NCI-H2107 treated with DMSO at 0.1 percent for 48 hours (cell line): ENCODE results near the gene CLEC20A.

Experiments
- DNase-seq: peaks from one replicate; lab custom pipeline; 2025; ENCODE audit not compliant: unreplicated experiment; lab: John Stamatoyannopoulos, UW

CLEC20A gene

GRCh38 chr1:178477841-178478240 lies 18.9 kb downstream of the CLEC20A start:
- DNase-seq = no peak

DNA sequence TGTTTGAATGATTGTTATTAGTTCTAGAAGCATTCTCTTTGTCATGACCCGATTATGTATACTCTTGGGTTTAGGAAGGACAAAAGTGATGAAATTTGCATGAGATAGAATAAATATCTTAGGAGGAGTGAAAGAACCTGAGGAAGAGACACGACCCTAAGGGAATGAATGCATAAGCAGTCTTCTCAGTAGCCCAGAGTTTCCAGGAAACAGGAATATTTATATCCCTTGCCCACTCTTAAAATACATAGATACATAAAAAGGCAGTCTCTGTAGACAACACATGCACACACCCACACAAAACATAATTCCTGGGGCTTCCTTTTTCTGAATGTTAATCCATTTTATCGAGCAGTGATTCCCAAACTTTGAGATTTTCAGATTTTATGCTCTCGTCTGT lies 19.4 kb downstream of the CLEC20A start:
- DNase-seq = no peak

- no peak for DNase-seq
Measured at GRCh38 chr1:178472531-178472930, 24.2 kb downstream of the CLEC20A start.

- DNase-seq = no peak
Measured at GRCh38 chr1:178470411-178470960, 26.3 kb downstream of the CLEC20A start.

GRCh38 chr1:178467837-178468236 lies 28.9 kb downstream of the CLEC20A start:
- DNase-seq = no peak

DNA sequence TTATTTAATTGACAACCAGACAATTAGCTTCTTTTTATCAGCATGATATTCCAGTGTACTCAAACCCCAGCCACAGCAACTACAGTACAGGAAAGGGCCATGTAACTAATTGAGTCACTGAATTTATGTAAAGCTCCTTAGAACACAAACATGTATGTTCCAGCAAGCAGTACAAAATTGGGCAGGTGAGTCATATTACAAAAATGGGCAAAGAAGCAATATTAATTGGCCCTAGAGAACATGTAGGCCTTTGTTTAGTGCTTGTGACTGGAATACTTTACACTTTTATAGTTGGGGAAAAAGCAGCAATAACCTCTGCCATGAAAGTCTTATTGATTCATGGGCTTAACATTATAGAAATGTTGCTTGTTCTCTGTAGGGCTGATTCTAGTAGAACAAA lies 31.8 kb downstream of the CLEC20A start:
- no peak for DNase-seq

- no peak for DNase-seq
Measured at GRCh38 chr1:178464566-178464965, 32.2 kb downstream of the CLEC20A start.

GRCh38 chr1:178464141-178464540 lies 32.6 kb downstream of the CLEC20A start:
- no peak for DNase-seq

- no peak for DNase-seq
Measured at GRCh38 chr1:178461701-178462100, 35.1 kb downstream of the CLEC20A start.

GRCh38 chr1:178461104-178461503 lies 35.7 kb downstream of the CLEC20A start:
- DNase-seq = no peak

DNA sequence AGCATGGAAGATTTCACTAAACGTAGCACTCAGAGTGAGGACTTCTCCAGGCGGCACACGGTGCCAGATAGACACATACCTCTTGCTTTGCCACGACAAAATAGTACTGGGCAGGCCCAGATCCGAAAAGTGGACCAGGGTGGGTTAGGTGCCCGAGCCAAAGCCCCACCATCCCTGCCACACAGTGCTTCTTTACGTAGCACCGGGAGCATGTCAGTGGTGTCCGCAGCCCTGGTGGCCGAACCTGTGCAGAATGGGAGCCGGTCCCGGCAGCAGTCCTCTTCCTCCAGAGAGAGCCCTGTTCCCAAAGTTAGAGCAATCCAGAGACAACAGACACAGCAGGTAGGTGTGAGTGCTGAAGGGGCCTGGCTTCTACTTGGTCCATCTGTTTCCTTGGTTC lies 38.6 kb downstream of the CLEC20A start:
- DNase-seq = no peak

DNA sequence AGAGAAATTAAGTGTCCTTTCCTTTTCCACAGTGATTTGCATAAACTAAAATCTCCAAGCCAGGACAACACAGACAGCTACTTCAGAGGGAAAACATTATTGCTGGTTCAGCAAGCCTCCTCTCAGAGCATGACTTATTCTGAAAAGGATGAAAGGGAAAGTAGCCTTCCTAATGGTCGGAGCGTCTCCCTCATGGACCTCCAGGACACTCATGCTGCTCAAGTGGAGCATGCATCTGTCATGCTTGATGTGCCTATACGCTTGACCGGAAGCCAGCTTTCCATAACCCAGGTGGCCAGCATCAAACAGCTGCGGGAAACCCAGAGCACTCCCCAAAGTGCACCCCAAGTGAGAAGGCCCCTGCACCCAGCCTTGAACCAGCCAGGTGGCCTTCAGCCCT lies 39.1 kb downstream of the CLEC20A start:
- DNase-seq = no peak

- no peak for DNase-seq
Measured at GRCh38 chr1:178456472-178456871, 40.3 kb downstream of the CLEC20A start.

DNA sequence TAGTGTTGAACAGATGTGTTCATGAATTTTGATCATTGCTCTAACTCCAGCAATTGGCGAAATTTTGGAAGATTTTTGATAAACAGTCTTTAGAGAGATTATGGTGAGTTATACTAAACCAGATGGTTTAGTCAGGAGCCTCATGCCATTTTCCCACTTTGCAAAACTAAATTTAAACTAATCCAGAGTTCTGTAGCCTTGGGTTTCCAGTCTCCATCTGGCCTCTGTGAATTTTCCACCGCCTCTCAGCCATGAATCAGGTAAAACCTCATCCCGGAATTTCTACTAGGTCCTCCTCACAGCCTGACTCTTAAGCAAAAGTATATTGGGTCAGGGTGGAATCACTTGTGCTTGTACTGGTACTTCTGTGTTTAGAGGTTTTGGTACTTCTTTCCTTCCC lies 44.8 kb downstream of the CLEC20A start:
- no peak for DNase-seq

- no peak for DNase-seq
Measured at GRCh38 chr1:178451529-178451928, 45.2 kb downstream of the CLEC20A start.

GRCh38 chr1:178450871-178451270 lies 45.9 kb downstream of the CLEC20A start:
- no peak for DNase-seq

GRCh38 chr1:178442925-178443324 lies 53.8 kb downstream of the CLEC20A start:
- DNase-seq = no peak

GRCh38 chr1:178438432-178438831 lies 58.3 kb downstream of the CLEC20A start:
- no peak for DNase-seq

DNA sequence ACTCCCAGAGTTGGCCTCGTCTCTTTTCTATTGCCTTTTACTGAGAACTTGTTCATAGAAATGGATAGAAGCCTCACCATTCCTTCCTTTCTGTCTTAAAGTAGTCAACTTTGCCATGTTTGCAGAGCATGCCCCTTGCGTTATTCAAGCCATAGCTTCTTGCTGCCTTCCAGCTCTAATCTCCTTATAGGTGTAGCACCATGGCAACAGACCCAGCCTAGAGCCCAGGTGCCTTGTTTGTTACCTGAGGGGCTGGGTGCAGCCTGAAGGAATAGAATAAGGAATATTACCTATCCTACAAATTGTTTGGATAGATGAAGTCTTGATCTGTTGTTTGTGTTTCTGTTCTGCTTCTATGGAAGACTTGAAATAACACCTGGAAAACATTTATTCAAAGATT lies 59.9 kb downstream of the CLEC20A start:
- no peak for DNase-seq

DNA sequence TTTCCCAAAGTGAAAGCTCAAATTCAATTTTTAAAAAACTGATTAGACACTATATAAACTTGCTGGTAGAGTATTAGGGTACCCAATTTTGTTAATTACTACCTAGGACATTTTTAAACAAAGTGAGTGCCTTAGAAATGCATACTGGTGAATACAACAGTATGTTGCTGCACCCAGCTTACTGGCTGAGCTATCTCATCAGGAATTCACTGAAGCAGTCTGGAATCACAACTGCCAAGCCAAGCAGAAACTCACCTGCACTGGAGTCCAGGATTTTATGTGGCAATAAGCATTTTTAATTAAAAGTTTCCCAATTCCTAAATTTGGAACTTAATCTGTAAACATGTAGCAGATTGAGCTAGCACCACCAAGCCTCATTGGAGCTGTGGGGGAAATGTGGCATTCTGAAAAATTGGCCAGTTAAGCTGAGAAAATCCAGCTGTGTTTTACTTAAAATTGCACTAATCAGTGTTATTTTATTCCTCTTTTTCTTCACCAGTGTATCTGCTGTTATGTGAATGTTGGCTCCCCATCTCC lies 61.8 kb downstream of the CLEC20A start:
- DNase-seq = no peak

DNA sequence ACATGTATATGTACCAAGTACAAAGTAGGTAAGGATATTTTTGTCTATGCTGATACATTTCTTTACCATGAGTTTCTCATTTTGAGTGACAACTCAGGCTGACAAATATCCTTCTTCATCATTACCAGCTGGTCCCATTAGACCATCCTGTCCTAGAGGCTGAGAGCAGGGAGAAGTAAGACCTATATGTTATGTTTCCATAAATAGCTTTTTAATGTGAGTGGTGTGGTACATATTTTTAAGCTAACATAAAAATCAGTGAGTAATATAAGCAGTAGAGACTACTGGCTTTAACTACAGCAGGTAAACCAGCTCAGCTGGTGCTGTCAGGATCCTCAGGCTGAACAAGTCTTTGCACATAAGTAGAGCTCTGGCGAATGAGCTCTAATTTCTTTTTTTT lies 62.4 kb downstream of the CLEC20A start:
- no peak for DNase-seq
